Measurements from ENCODE around the gene CDK9. TPM values are rescaled to one million over a fixed set of nuclear protein-coding genes. Genes with fewer than 3 reads are reported as not detected.

The CDK9 gene
- total RNA-seq, 2 experiments from 2014 or later = 80.0 to 136 TPM

DNA sequence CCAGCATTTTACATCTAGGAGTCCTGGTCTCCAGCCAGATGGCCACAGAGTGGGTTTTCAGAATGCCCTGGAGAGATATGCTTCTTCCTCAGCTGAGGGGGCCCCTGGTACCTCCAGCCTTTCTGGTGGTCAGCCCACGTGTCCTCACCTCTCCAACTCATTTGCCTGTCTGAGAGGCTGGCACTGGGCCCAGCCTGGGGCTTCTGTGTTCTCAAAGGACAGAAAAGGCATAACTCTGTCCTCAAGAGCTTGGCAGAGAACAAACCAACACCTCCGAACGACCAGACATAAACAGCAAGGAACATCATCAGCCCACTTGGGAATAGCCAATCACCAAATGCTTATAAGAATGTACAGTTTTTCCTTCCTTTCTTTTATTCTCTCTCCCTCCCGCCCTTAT lies 51.5 kb downstream of the CDK9 start:
- ChIA-PET POLR2A (interaction anchor here (0.6 kb wide), 1 partner anchor 28 kb away, joined by 4 read pairs; no protein-coding TSS in a partner anchor), CTCF (ENCODE audit: unreplicated experiment) (no interaction called here)
- TF ChIP-seq CTCF (conservative IDR thresholded peaks at IDR 0.05; ENCODE audit: low read length) (no peak), EZH2phosphoT487 (IDR thresholded peaks at IDR 0.05; ENCODE audit: borderline replicate concordance, low read depth, low read length) (no peak)
- no peak overlapping the region for H3K4me2 ChIP-seq (ENCODE audit: low read length)
- H3K36me3 ChIP-seq (ENCODE audit: insufficient read depth, low read length) = no peaks in the 10 kb centered on the region
- no peak for DNase-seq (ENCODE audit: low spot score)
- no peak overlapping the region for H3K27ac ChIP-seq (ENCODE audit: low read depth, low read length, poor library complexity, severe bottlenecking)
- H3K79me2 ChIP-seq (ENCODE audit: insufficient read depth, low read depth, low read length) = no peaks in the 10 kb centered on the region
- intact Hi-C loops (cut with micrococcal nuclease; ENCODE audit: unreplicated experiment) = no loop called here
- H2AFZ ChIP-seq (ENCODE audit: low read length) = no peak overlapping the region
- no peaks in the 10 kb centered on the region for H3K9me3 ChIP-seq (ENCODE audit: low read length)
- no peaks in the 10 kb centered on the region for H3K9me2 ChIP-seq (ENCODE audit: insufficient read depth, low read length)
- H3K4me1 ChIP-seq (ENCODE audit: insufficient read depth, low read length, poor library complexity, severe bottlenecking) = peaks cover 11% of the 10 kb centered on the region
- H3K4me3 ChIP-seq (ENCODE audit: low read depth, low read length, poor library complexity, severe bottlenecking) = no peak overlapping the region
- H4K20me1 ChIP-seq (ENCODE audit: insufficient read depth, low read length) = no peaks in the 10 kb centered on the region
- BruUV-seq (replicated peaks) = no TSS peak

GRCh38 chr9:127838375-127839078 lies 52.7 kb downstream of the CDK9 start:
- no peaks in the 10 kb centered on the region for H4K20me1 ChIP-seq (ENCODE audit: insufficient read depth, low read length)
- intact Hi-C loops (cut with micrococcal nuclease; ENCODE audit: unreplicated experiment) = no loop called here
- no peak overlapping the region for H3K27ac ChIP-seq (ENCODE audit: low read depth, low read length, poor library complexity, severe bottlenecking)
- H2AFZ ChIP-seq (ENCODE audit: low read length) = no peak overlapping the region
- no peaks in the 10 kb centered on the region for H3K9me3 ChIP-seq (ENCODE audit: low read length)
- H3K4me3 ChIP-seq (ENCODE audit: low read depth, low read length, poor library complexity, severe bottlenecking) = no peak overlapping the region
- TF ChIP-seq EZH2phosphoT487 (IDR thresholded peaks at IDR 0.05; ENCODE audit: borderline replicate concordance, low read depth, low read length) (no peak), CTCF (conservative IDR thresholded peaks at IDR 0.05; ENCODE audit: low read length) (no peak)
- H3K79me2 ChIP-seq (ENCODE audit: insufficient read depth, low read depth, low read length) = no peaks in the 10 kb centered on the region
- no peak overlapping the region for H3K4me2 ChIP-seq (ENCODE audit: low read length)
- CTCF ChIA-PET (ENCODE audit: unreplicated experiment) = no interaction called here
- H3K9me2 ChIP-seq (ENCODE audit: insufficient read depth, low read length) = no peaks in the 10 kb centered on the region
- peaks cover 11% of the 10 kb centered on the region for H3K4me1 ChIP-seq (ENCODE audit: insufficient read depth, low read length, poor library complexity, severe bottlenecking)
- H3K36me3 ChIP-seq (ENCODE audit: insufficient read depth, low read length) = no peaks in the 10 kb centered on the region
- no peak for DNase-seq (ENCODE audit: low spot score)
- no TSS peak for BruUV-seq (replicated peaks)
- POLR2A ChIA-PET = no interaction called here

Small RNA genes lying within 50 kb of the gene (microRNA-seq; reads per million reads assigned to microRNA genes)
- not detected for gene MIR2861 (ENCODE audit: borderline replicate concordance)
- not detected for gene MIR3960 (ENCODE audit: borderline replicate concordance)

Small RNA genes lying within 50 kb of the gene (small RNA-seq; reads per million reads assigned to genes)
- not detected for gene RF00019

Other genes starting within 250 kb of the CDK9 start
- 3.7 and 4.1 TPM in 2 replicates for gene STXBP1, start 173.8 kb upstream of the CDK9 start, total RNA-seq (2014; rRNA removed; shearing (Covaris generic))
- gene STXBP1, start 173.8 kb upstream of the CDK9 start, total RNA-seq (2022) = 20.4 and 22.1 TPM in 2 replicates
- 0.22 TPM in 1 of 2 replicates, not detected in the other for gene CFAP157, start 79.0 kb upstream of the CDK9 start, total RNA-seq (2014; rRNA removed; shearing (Covaris generic))
- 0.13 TPM in 1 of 2 replicates, not detected in the other for gene CFAP157, start 79.0 kb upstream of the CDK9 start, total RNA-seq (2022)
- 11.1 and 12.4 TPM in 2 replicates for gene PTRH1, start 70.4 kb upstream of the CDK9 start, total RNA-seq (2014; rRNA removed; shearing (Covaris generic))
- 8.9 and 10.2 TPM in 2 replicates for gene PTRH1, start 70.4 kb upstream of the CDK9 start, total RNA-seq (2022)
- not detected in 2 replicates for gene TTC16, start 70.0 kb upstream of the CDK9 start, total RNA-seq (2014; rRNA removed; shearing (Covaris generic))
- gene TTC16, start 70.0 kb upstream of the CDK9 start, total RNA-seq (2022) = not detected in 2 replicates
- 8.9 and 13.9 TPM in 2 replicates for gene TOR2A, start 50.7 kb upstream of the CDK9 start, total RNA-seq (2014; rRNA removed; shearing (Covaris generic))
- gene TOR2A, start 50.7 kb upstream of the CDK9 start, total RNA-seq (2022) = 17.9 and 21.6 TPM in 2 replicates
- 38.5 and 40.0 TPM in 2 replicates for gene SH2D3C, start 7.4 kb upstream of the CDK9 start, total RNA-seq (2014; rRNA removed; shearing (Covaris generic))
- gene SH2D3C, start 7.4 kb upstream of the CDK9 start, total RNA-seq (2022) = 39.1 and 45.7 TPM in 2 replicates
- gene FPGS, start 16.8 kb downstream of the CDK9 start, total RNA-seq (2014; rRNA removed; shearing (Covaris generic)) = 136 and 147 TPM in 2 replicates
- 132 and 165 TPM in 2 replicates for gene FPGS, start 16.8 kb downstream of the CDK9 start, total RNA-seq (2022)
- gene ENG, start 68.6 kb downstream of the CDK9 start, total RNA-seq (2014; rRNA removed; shearing (Covaris generic)) = not detected in 2 replicates
- not detected in 2 replicates for gene ENG, start 68.6 kb downstream of the CDK9 start, total RNA-seq (2022)
- gene AK1, start 91.6 kb downstream of the CDK9 start, total RNA-seq (2014; rRNA removed; shearing (Covaris generic)) = 10.7 and 19.5 TPM in 2 replicates
- gene AK1, start 91.6 kb downstream of the CDK9 start, total RNA-seq (2022) = 21.6 and 22.6 TPM in 2 replicates
- 38.8 and 43.7 TPM in 2 replicates for gene ST6GALNAC6, start 113.6 kb downstream of the CDK9 start, total RNA-seq (2014; rRNA removed; shearing (Covaris generic))
- gene ST6GALNAC6, start 113.6 kb downstream of the CDK9 start, total RNA-seq (2022) = 51.3 and 52.7 TPM in 2 replicates
- gene ST6GALNAC4, start 131.0 kb downstream of the CDK9 start, total RNA-seq (2014; rRNA removed; shearing (Covaris generic)) = 112 and 180 TPM in 2 replicates
- 118 and 125 TPM in 2 replicates for gene ST6GALNAC4, start 131.0 kb downstream of the CDK9 start, total RNA-seq (2022)
- 0.59 and 0.95 TPM in 2 replicates for gene PIP5KL1, start 144.7 kb downstream of the CDK9 start, total RNA-seq (2014; rRNA removed; shearing (Covaris generic))
- gene PIP5KL1, start 144.7 kb downstream of the CDK9 start, total RNA-seq (2022) = 4.4 and 4.6 TPM in 2 replicates
- gene DPM2, start 151.8 kb downstream of the CDK9 start, total RNA-seq (2014; rRNA removed; shearing (Covaris generic)) = 31.6 and 49.7 TPM in 2 replicates
- 47.7 and 50.7 TPM in 2 replicates for gene DPM2, start 151.8 kb downstream of the CDK9 start, total RNA-seq (2022)
- 25.8 and 34.7 TPM in 2 replicates for gene EEIG1, start 195.0 kb downstream of the CDK9 start, total RNA-seq (2014; rRNA removed; shearing (Covaris generic))
- 60.1 and 69.1 TPM in 2 replicates for gene EEIG1, start 195.0 kb downstream of the CDK9 start, total RNA-seq (2022)